CD14-positive monocyte (primary cell): ENCODE measurements around the gene STK11IP. TPM values are rescaled to one million over a fixed set of nuclear protein-coding genes. Genes with fewer than 3 reads are reported as not detected.

Source experiments
- DNase-seq, 3 donors: peaks; one replicate each; pipeline ENCODE4 v3.0.0-alpha.2; 2011 to 2022
- H2AFZ ChIP-seq: 2 replicates; pipeline ENCODE4 v1.6.0; 2012; ENCODE audit warnings: mild to moderate bottlenecking, low read depth, low read length, inconsistent platforms; ENCODE audit not compliant: insufficient read depth, poor library complexity, severe bottlenecking
- H3K27ac ChIP-seq, 2 donors: 1 replicate in 1 of 2; 2 replicates in 1 of 2; pipeline ENCODE4 v1.5.1; 2012 to 2013; ENCODE audit warnings: low read length in 2 of 2, control low read depth in 1 of 2, inconsistent platforms in 1 of 2, low read depth in 1 of 2, mild to moderate bottlenecking in 1 of 2
- H3K27me3 ChIP-seq, 2 donors: one replicate each; pipeline versions ENCODE4 v1.6.0 to v1.6.1; 2011 to 2013; ENCODE audit warnings: low read length in 2 of 2; ENCODE audit not compliant: control insufficient read depth in 2 of 2, insufficient read depth in 2 of 2
- H3K36me3 ChIP-seq, 2 donors: replicated peaks in 1 of 2; 1 replicate in 1 of 2; 2 replicates in 1 of 2; pipeline versions ENCODE4 v1.5.1 to v1.6.1; 2012 to 2013; ENCODE audit warnings: low read length in 2 of 2, control low read depth in 1 of 2, inconsistent platforms in 1 of 2, mild to moderate bottlenecking in 1 of 2; ENCODE audit not compliant: insufficient read depth in 2 of 2, control insufficient read depth in 1 of 2
- H3K4me1 ChIP-seq, 2 donors: 1 replicate in 1 of 2; 2 replicates in 1 of 2; pipeline versions ENCODE4 v1.5.1 to v1.6.1; 2012 to 2013; ENCODE audit warnings: low read length in 2 of 2, control low read depth in 1 of 2, inconsistent platforms in 1 of 2, mild to moderate bottlenecking in 1 of 2, moderate library complexity in 1 of 2; ENCODE audit not compliant: insufficient read depth in 2 of 2, control insufficient read depth in 1 of 2
- H3K4me2 ChIP-seq: replicated peaks from 2 replicates; pipeline ENCODE3; 2012; ENCODE audit warnings: low read length, moderate library complexity, mild to moderate bottlenecking; ENCODE audit not compliant: poor library complexity, severe bottlenecking; ENCODE audit errors: extremely low read depth
- H3K4me3 ChIP-seq, 3 experiments: fragments of 200-600 bp in 1 of 3; sonication (generic) in 1 of 3; replicated peaks in 1 of 3; 1 replicate in 2 of 3; 2 replicates in 1 of 3; pipeline ENCODE4 v1.5.1; 2011 to 2013; ENCODE audit warnings: low read length in 3 of 3, mild to moderate bottlenecking in 3 of 3, control low read depth in 2 of 3, low read depth in 2 of 3, inconsistent platforms in 1 of 3, moderate library complexity in 1 of 3
- H3K79me2 ChIP-seq: 2 replicates; pipeline ENCODE4 v1.6.0; 2012; ENCODE audit warnings: mild to moderate bottlenecking, control low read depth, inconsistent platforms, low read length, moderate library complexity; ENCODE audit not compliant: insufficient read depth
- H3K9ac ChIP-seq: 2 replicates; pipeline ENCODE4 v1.6.0; 2017; ENCODE audit warnings: low read length, mild to moderate bottlenecking; ENCODE audit not compliant: insufficient read depth, poor library complexity, severe bottlenecking
- H3K9me3 ChIP-seq, 2 donors: replicated peaks in 1 of 2; 1 replicate in 1 of 2; 2 replicates in 1 of 2; pipeline versions ENCODE4 v1.5.1 to v1.6.1; 2012 to 2013; ENCODE audit warnings: low read length in 2 of 2, control low read depth in 1 of 2; ENCODE audit not compliant: control insufficient read depth in 1 of 2, insufficient read depth in 1 of 2
- H4K20me1 ChIP-seq: 2 replicates; pipeline ENCODE4 v1.6.0; 2012; ENCODE audit warnings: mild to moderate bottlenecking, low read length, control low read depth, moderate library complexity; ENCODE audit not compliant: insufficient read depth
- H3K27ac Mint-ChIP-seq, 7 donors: one replicate each; pipeline ENCODE4 v1.8.0; 2020; ENCODE audit warnings: mild to moderate bottlenecking in 7 of 7, mixed read lengths in 7 of 7, moderate library complexity in 6 of 7, inconsistent platforms in 2 of 7
- H3K27me3 Mint-ChIP-seq, 3 donors: one replicate each; pipeline ENCODE4 v1.8.0; 2021 to 2022; ENCODE audit warnings: low read depth in 3 of 3, mild to moderate bottlenecking in 3 of 3, mixed read lengths in 3 of 3, moderate library complexity in 3 of 3, inconsistent platforms in 1 of 3
- H3K36me3 Mint-ChIP-seq, 2 donors: one replicate each; pipeline ENCODE4 v1.8.0; 2020; ENCODE audit warnings: mixed read lengths in 2 of 2, inconsistent platforms in 1 of 2, mild to moderate bottlenecking in 1 of 2
- H3K4me1 Mint-ChIP-seq: one replicate; pipeline ENCODE4 v1.8.0; 2020; ENCODE audit warnings: mild to moderate bottlenecking, mixed read lengths
- H3K4me3 Mint-ChIP-seq, 2 donors: one replicate each; pipeline ENCODE4 v1.8.0; 2020; ENCODE audit warnings: mild to moderate bottlenecking in 2 of 2, mixed read lengths in 2 of 2, moderate library complexity in 1 of 2
- H3K9me3 Mint-ChIP-seq, 7 donors: one replicate each; pipeline ENCODE4 v1.8.0; 2020 to 2022; ENCODE audit warnings: mixed read lengths in 7 of 7, mild to moderate bottlenecking in 6 of 7, moderate library complexity in 6 of 7, inconsistent platforms in 2 of 7
- CTCF ChIP-seq: fragments of 200-600 bp; IDR thresholded peaks from one replicate; pipeline ENCODE4 v1.8.0; 2022; ENCODE audit warnings: antibody characterized with exemption, mild to moderate bottlenecking
- WGBS: methylation state at CpG from one replicate; pipeline ENCODE4 v1.1.5; 2013; ENCODE audit warnings: missing lambda C conversion rate; ENCODE audit not compliant: insufficient coverage; 5-methylcytosine and 5-hydroxymethylcytosine counted together
- intact Hi-C, 2 donors: fragments of 100-400 bp; cut with micrococcal nuclease; formaldehyde crosslinking; loops; one replicate each; pipeline versions ENCODE4 v1.15.0 to v1.15.1; 2023
- polyA plus RNA-seq, 3 donors: library from polyadenylated mRNA; depleted of rRNA in 1 of 3; unstranded in 2 of 3; stranded (reverse) in 1 of 3; fragments of 300-500 nt in 2 of 3; fragments of >200 nt in 1 of 3; fragmentation: Illumina TruSeq in 2 of 3; gene quantifications; 1 replicate in 2 of 3; 2 replicates in 1 of 3; pipeline ENCODE4 v1.2.3, GENCODE V29; 2012 to 2021

STK11IP gene
- polyA plus RNA-seq, 3 donors, result 13.0 to 79.1 (median 15.7) TPM

- Histone ChIP-seq H3K27me3 (peaks cover 17 to 44% of the 10 kb centered on the region in 2 donors), H3K9me3 (peaks cover 0 to 5% of the 10 kb centered on the region in 2 donors)
Measured at GRCh38 chr2:219553168-219553417, 44.6 kb upstream of the STK11IP start.

GRCh38 chr2:219553463-219553963, 44.1 kb upstream of the STK11IP start:
- H3K27ac ChIP-seq, result no peak overlapping the region
- H3K4me1 ChIP-seq, result peaks cover 12 to 18% of the 10 kb centered on the region in 2 donors
- peaks cover 17 to 44% of the 10 kb centered on the region in 2 donors for H3K27me3 ChIP-seq
- no peak overlapping the region for H3K27ac Mint-ChIP-seq
- peak overlapping the region in 1 of 2 donors; percentile 77 for H3K4me3 Mint-ChIP-seq
- intact Hi-C loops, result loop anchor here (5.0 kb wide), 1 partner anchor 44 kb away; the partner anchor contains the start of gene STK11IP (in 2 of the 2)
- WGBS, result 84% methylated on average over 10 of the region's 12 CpGs
- H3K79me2 ChIP-seq, result no peaks in the 10 kb centered on the region
- peak overlapping the region; percentile 82 for H3K4me2 ChIP-seq
- H3K9me3 ChIP-seq, result peaks cover 0 to 5% of the 10 kb centered on the region in 2 donors
- H3K27me3 Mint-ChIP-seq, result peaks cover 33 to 54% (median 44%) of the 10 kb centered on the region in 3 donors
- peaks cover 0 to 9% (median 3%) of the 10 kb centered on the region in 7 donors for H3K9me3 Mint-ChIP-seq
- peaks cover 8% of the 10 kb centered on the region for H3K4me1 Mint-ChIP-seq
- no peaks in the 10 kb centered on the region for H3K36me3 ChIP-seq
- no peaks in the 10 kb centered on the region for H4K20me1 ChIP-seq
- no peak for DNase-seq
- H3K36me3 Mint-ChIP-seq, result peaks cover 0 to 3% of the 10 kb centered on the region in 2 donors
- H3K4me3 ChIP-seq, result no peak overlapping the region
- no peak overlapping the region for H2AFZ ChIP-seq
- no peak for TF ChIP-seq CTCF
- H3K9ac ChIP-seq, result no peak overlapping the region

More at GRCh38 chr2:219553168-219553417, 44.6 kb upstream of the STK11IP start:
- no peaks in the 10 kb centered on the region for H3K79me2 ChIP-seq
- H3K4me3 ChIP-seq, result peak overlapping the region in 1 of 3 experiments; percentile 71
- DNase-seq, result no peak
- H3K4me1 ChIP-seq, result peaks cover 12 to 18% of the 10 kb centered on the region in 2 donors
- no peak for TF ChIP-seq CTCF
- Mint-ChIP-seq H3K36me3 (peaks cover 0 to 3% of the 10 kb centered on the region in 2 donors), H3K9me3 (peaks cover 0 to 9% (median 3%) of the 10 kb centered on the region in 7 donors), H3K4me3 (peak overlapping the region in 1 of 2 donors; percentile 77), H3K27me3 (peaks cover 35 to 57% (median 44%) of the 10 kb centered on the region in 3 donors), H3K4me1 (peaks cover 8% of the 10 kb centered on the region), H3K27ac (no peak overlapping the region)
- no peak overlapping the region for H3K9ac ChIP-seq
- peak overlapping the region; percentile 74 for H2AFZ ChIP-seq
- intact Hi-C loops, result loop anchor here (5.0 kb wide), 1 partner anchor 44 kb away; the partner anchor contains the start of gene STK11IP (in 2 of the 2)
- H3K4me2 ChIP-seq, result peak overlapping the region; percentile 82
- no peaks in the 10 kb centered on the region for H4K20me1 ChIP-seq
- WGBS, result 36% methylated on average over 5 of the region's 7 CpGs
- no peak overlapping the region for H3K27ac ChIP-seq
- H3K36me3 ChIP-seq, result no peaks in the 10 kb centered on the region
